PC-9 (cell line): ENCODE measurements around the gene ACSL3. TPM values are rescaled to one million over a fixed set of nuclear protein-coding genes. Genes with fewer than 3 reads are reported as not detected.
A peak's percentile ranks its signal among the peaks of the same experiment; 100 is the strongest.
"Not testable (repeated sequence)": the region's sequence is repeated elsewhere in the genome, so short reads cannot be mapped to it uniquely, and the experiment has no call there.

Experiments used
- BruUV-seq: library from RNA; stranded (reverse); fragments of 400-500 nt; replicated peaks from 2 replicates; lab custom pipeline; 2021; lab: Mats Ljungman, UMichigan
- CTCF ChIA-PET: fragments of 300-600 bp; sonication (Branson Sonifier 250); formaldehyde crosslinking; loops from one replicate; lab custom pipeline; 2022; ENCODE audit warnings: antibody characterized with exemption; lab: Charles Lee
- POLR2A ChIA-PET: fragments of 300-600 bp; sonication (Branson Sonifier 250); formaldehyde crosslinking; loops from one replicate; lab custom pipeline; 2022; ENCODE audit warnings: antibody characterized with exemption; ENCODE audit not compliant: unreplicated experiment; lab: Charles Lee
- DNase-seq, 2 experiments: peaks; one replicate each; pipeline versions ENCODE4 v3.0.0 to v3.0.0-alpha.2; 2015 to 2022; ENCODE audit warnings: mixed read lengths in 1 of 2
- H2AFZ ChIP-seq: fragments of 200-600 bp; sonication (generic); 2 replicates; pipeline ENCODE4 v1.8.1; 2017; ENCODE audit warnings: antibody characterized with exemption
- H3F3A ChIP-seq: fragments of 200-600 bp; sonication (generic); 2 replicates; pipeline ENCODE4 v1.8.1; 2017; ENCODE audit warnings: antibody characterized with exemption, mild to moderate bottlenecking, low read depth; ENCODE audit not compliant: insufficient read depth
- H3K27ac ChIP-seq: fragments of 200-600 bp; sonication (generic); 2 replicates; pipeline ENCODE4 v1.6.1; 2016; ENCODE audit warnings: mixed run types
- H3K27me3 ChIP-seq: fragments of 200-600 bp; sonication (generic); 2 replicates; pipeline ENCODE4 v1.6.1; 2016; ENCODE audit warnings: low read depth, mixed run types; ENCODE audit not compliant: insufficient read depth
- H3K36me3 ChIP-seq: fragments of 200-600 bp; sonication (generic); 2 replicates; pipeline ENCODE4 v1.6.1; 2016; ENCODE audit warnings: low read depth, mixed run types
- H3K4me1 ChIP-seq: fragments of 200-600 bp; sonication (generic); replicated peaks from 2 replicates; pipeline ENCODE4 v1.6.1; 2016; ENCODE audit warnings: mixed run types; ENCODE audit not compliant: insufficient read depth
- H3K4me2 ChIP-seq: fragments of 200-600 bp; sonication (generic); 2 replicates; pipeline ENCODE4 v1.6.1; 2017; ENCODE audit warnings: mixed run types
- H3K4me3 ChIP-seq: fragments of 200-600 bp; sonication (generic); 2 replicates; pipeline ENCODE4 v1.6.1; 2016; ENCODE audit warnings: mixed run types
- H3K79me2 ChIP-seq: fragments of 200-600 bp; sonication (generic); 2 replicates; pipeline ENCODE4 v1.6.1; 2017; ENCODE audit warnings: low read depth, mixed run types
- H3K9me2 ChIP-seq: fragments of 200-600 bp; sonication (generic); 2 replicates; pipeline ENCODE4 v1.8.1; 2017; ENCODE audit warnings: mild to moderate bottlenecking; ENCODE audit not compliant: insufficient read depth
- H3K9me3 ChIP-seq: fragments of 200-600 bp; sonication (generic); 2 replicates; pipeline ENCODE4 v1.8.1; 2016; ENCODE audit warnings: low read depth; ENCODE audit not compliant: insufficient read depth
- H4K20me1 ChIP-seq: fragments of 200-600 bp; sonication (generic); 2 replicates; pipeline ENCODE4 v1.8.1; 2017; ENCODE audit not compliant: insufficient read depth
- EZH2 ChIP-seq: fragments of 200-600 bp; sonication (generic); IDR thresholded peaks from 2 replicates; pipeline ENCODE4 v1.8.0; 2017; ENCODE audit warnings: antibody characterized with exemption, low read depth
- intact Hi-C: fragments of 100-400 bp; cut with micrococcal nuclease; formaldehyde crosslinking; loops from one replicate; pipeline ENCODE4 v1.10.0; 2022; ENCODE audit not compliant: unreplicated experiment
- total RNA-seq: library from RNA; stranded (reverse); gene quantifications from 2 replicates; pipeline ENCODE4 v1.2.3, GENCODE V29; 2021
- TF ChIP-seq, protein P1 (sequence below): fragments of 200-600 bp; sonication (generic); conservative IDR thresholded peaks from 2 replicates; pipeline ENCODE4 v1.6.1; 2017; ENCODE audit warnings: mixed run types, antibody characterized with exemption, mild to moderate bottlenecking, moderate library complexity

Gene ACSL3
- total RNA-seq, 1 experiment from 2014 or later, result 446 TPM

DNA sequence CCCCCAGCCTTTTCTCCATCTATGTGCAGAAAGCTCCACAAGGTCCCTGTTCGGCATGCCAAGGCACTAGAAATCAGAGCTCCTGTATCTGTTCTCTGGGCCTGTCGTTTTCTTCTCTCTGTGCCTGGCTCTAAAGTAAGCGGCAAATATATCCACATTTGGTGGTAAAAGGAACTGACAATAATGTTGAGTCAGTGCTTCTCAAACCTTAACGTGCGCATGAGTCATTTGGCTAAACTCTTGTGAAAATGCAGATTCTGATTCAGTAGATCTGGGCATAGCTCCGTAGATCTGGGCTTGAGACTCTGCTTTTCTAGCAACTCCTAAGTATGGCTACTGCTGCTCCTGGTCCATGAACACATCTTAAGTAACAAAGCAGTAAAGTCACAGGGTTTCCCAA is 16.5 kb upstream of the ACSL3 start:
- Histone ChIP-seq H3K27ac (peak overlapping the region; percentile 64), H2AFZ (peak overlapping the region; percentile 53), H3F3A (peaks cover 49% of the 10 kb centered on the region), H3K9me3 (no peaks in the 10 kb centered on the region; the same call in 1 of the 2 replicates), H3K27me3 (no peaks in the 10 kb centered on the region), H3K36me3 (no peaks in the 10 kb centered on the region), H3K4me2 (peak overlapping the region; percentile 58), H3K4me1 (peaks cover 88% of the 10 kb centered on the region), H3K79me2 (no peaks in the 10 kb centered on the region), H4K20me1 (no peaks in the 10 kb centered on the region), H3K4me3 (peak overlapping the region; percentile 6; the same call in 1 of the 2 replicates), H3K9me2 (no peaks in the 10 kb centered on the region)
- POLR2A ChIA-PET, result interaction anchor here (0.6 kb wide), 1 partner anchor 56 kb away, joined by 4 read pairs; no protein-coding TSS in a partner anchor
- BruUV-seq, result no TSS peak
- CTCF ChIA-PET, result interaction anchor here (0.6 to 0.9 kb wide), 5 partner anchors 9 to 100 kb away, joined by 3 read pairs; no protein-coding TSS in a partner anchor
- no peak for TF ChIP-seq EZH2
- TF ChIP-seq, protein P1, sequence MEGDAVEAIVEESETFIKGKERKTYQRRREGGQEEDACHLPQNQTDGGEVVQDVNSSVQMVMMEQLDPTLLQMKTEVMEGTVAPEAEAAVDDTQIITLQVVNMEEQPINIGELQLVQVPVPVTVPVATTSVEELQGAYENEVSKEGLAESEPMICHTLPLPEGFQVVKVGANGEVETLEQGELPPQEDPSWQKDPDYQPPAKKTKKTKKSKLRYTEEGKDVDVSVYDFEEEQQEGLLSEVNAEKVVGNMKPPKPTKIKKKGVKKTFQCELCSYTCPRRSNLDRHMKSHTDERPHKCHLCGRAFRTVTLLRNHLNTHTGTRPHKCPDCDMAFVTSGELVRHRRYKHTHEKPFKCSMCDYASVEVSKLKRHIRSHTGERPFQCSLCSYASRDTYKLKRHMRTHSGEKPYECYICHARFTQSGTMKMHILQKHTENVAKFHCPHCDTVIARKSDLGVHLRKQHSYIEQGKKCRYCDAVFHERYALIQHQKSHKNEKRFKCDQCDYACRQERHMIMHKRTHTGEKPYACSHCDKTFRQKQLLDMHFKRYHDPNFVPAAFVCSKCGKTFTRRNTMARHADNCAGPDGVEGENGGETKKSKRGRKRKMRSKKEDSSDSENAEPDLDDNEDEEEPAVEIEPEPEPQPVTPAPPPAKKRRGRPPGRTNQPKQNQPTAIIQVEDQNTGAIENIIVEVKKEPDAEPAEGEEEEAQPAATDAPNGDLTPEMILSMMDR, result no peak
- intact Hi-C loops, result loop anchor here (5.0 kb wide), 1 partner anchor 37 kb away; no protein-coding TSS in a partner anchor
- DNase-seq, result peak in 1 of 2 experiments; percentile 79

DNA sequence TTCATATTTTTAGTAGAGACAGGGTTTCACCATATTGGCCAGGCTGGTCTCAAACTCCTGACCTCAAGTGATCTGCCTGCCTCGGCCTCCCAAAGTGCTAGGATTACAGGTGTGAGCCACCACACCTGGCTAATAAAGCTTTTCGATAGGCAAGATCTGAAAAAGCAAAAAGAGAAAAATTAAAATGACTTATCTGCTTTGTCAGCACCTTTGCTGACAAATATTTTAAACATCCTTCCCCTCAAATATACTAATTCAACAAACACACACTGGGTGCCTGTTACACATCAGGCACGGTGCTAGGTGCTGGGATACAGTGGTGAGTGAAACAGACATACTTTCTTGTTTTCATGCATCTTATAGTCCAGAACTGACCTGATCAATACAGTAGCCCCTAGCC is 15.5 kb upstream of the ACSL3 start:
- BruUV-seq, H3K4me3 ChIP-seq, H3K36me3 ChIP-seq, intact Hi-C loops, H3K79me2 ChIP-seq, H3K9me3 ChIP-seq, H3K4me2 ChIP-seq, H3K27me3 ChIP-seq, DNase-seq, H4K20me1 ChIP-seq, H3K9me2 ChIP-seq, H2AFZ ChIP-seq: not testable (repeated sequence)
- peaks cover 49% of the 10 kb centered on the region for H3F3A ChIP-seq
- H3K27ac ChIP-seq, result peak overlapping the region; percentile 64; the same call in 1 of the 2 replicates
- H3K4me1 ChIP-seq, result peaks cover 78% of the 10 kb centered on the region
- CTCF ChIA-PET, result interaction anchor here (0.9 kb wide), 1 partner anchor 99 kb away, joined by 3 read pairs; no protein-coding TSS in a partner anchor
- POLR2A ChIA-PET, result interaction anchor here (0.7 kb wide), 1 partner anchor 14 kb away, joined by 3 read pairs; no protein-coding TSS in a partner anchor

DNA sequence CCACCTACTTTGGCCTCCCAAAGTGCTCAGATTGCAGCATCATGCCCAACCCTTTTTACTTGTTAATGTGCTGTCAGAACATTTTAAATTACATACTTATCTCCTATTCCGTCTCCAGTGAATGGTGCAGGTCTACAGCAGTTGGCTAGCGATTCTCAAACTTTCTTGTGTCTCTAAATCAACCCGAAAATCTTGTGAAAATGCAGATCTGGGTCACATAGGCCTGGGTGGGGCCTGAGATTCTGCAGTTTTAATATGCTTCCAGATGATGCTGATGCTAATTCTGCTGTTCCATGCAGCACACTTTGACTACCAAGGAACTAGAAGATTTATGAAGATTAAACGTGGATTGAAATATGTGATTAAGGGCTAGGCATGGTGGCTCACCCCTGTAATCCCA is 14.8 kb upstream of the ACSL3 start:
- intact Hi-C loops, result no loop called here
- Histone ChIP-seq H3K36me3 (no peaks in the 10 kb centered on the region), H3K79me2 (no peaks in the 10 kb centered on the region), H3K9me2 (no peaks in the 10 kb centered on the region), H3K4me3 (no peak overlapping the region), H4K20me1 (no peaks in the 10 kb centered on the region), H3K27ac (no peak overlapping the region), H3K27me3 (no peaks in the 10 kb centered on the region), H3F3A (peaks cover 47% of the 10 kb centered on the region), H3K9me3 (no peaks in the 10 kb centered on the region; the same call in 1 of the 2 replicates), H3K4me2 (no peak overlapping the region), H2AFZ (no peak overlapping the region), H3K4me1 (peaks cover 71% of the 10 kb centered on the region)
- POLR2A ChIA-PET, result no interaction called here
- no TSS peak for BruUV-seq
- TF ChIP-seq EZH2, result no peak
- TF ChIP-seq, protein P1, result no peak
- CTCF ChIA-PET, result no interaction called here
- DNase-seq, result no peak

DNA sequence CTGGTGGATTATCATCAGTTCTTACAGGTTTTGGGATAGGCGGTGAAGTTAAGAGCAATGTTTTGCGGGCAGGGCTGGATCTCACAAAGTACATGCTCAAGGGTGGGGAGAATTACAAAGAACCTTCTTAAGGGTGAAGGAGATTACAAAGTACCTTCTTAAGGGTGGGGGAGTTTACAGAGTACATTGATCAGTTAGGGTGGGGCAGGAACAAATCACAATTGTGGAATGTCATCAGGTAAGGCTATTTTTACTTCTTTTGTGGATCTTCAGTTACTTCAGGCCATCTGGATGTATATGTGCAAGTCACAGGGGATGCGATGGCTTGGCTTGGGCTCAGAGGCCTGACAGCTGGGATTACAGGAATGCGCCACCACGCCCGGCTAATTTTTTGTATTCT is 12.8 kb upstream of the ACSL3 start:
- Histone ChIP-seq H3K27ac (peak overlapping the region; percentile 52), H3F3A (peaks cover 37% of the 10 kb centered on the region), H3K4me1 (peaks cover 62% of the 10 kb centered on the region), H3K4me2 (peak overlapping the region; percentile 39)
- DNase-seq, result peak; percentile 45 to 83
- H3K27me3 ChIP-seq, H3K9me3 ChIP-seq, H3K79me2 ChIP-seq, H3K36me3 ChIP-seq, H3K4me3 ChIP-seq, H4K20me1 ChIP-seq, BruUV-seq, POLR2A ChIA-PET, H3K9me2 ChIP-seq, H2AFZ ChIP-seq, CTCF ChIA-PET: not testable (repeated sequence)
- intact Hi-C loops, result loop anchor here (1.0 kb wide), 1 partner anchor 12 kb away; no protein-coding TSS in a partner anchor
